K562 (cell line): Measurements from ENCODE around the gene DENND5B. TPM values are rescaled to one million over a fixed set of nuclear protein-coding genes. Genes with fewer than 3 reads are reported as not detected.

Experiments
- ATAC-seq: fragments of 200-7000 bp; cut with Tn5 transposase; 3 replicates; pipeline ENCODE4 v1.9.1; 2020; ENCODE audit warnings: moderate library complexity
- BruUV-seq: library from RNA; stranded (reverse); fragments of 400-500 nt; replicated peaks from 2 replicates; lab custom pipeline; 2021; lab: Mats Ljungman, UMichigan
- CTCF ChIA-PET: fragments of 300-600 bp; formaldehyde crosslinking; extraction: SDS; loops from one replicate; lab custom pipeline; 2021; ENCODE audit warnings: low intra/inter-chr PET ratio; lab: Yijun Ruan, JAX
- POLR2A ChIA-PET: fragments of 300-600, 350-650 bp; sonication (Branson Sonifier 250); formaldehyde crosslinking; extraction: SDS; loops from one replicate; lab custom pipeline; 2021; ENCODE audit warnings: antibody characterized with exemption, inconsistent platforms; lab: Yijun Ruan, JAX
- DNase-seq, 4 experiments: peaks; one replicate each; pipeline versions ENCODE4 v3.0.0 to v3.0.0-alpha.2; 2011 to 2018; ENCODE audit warnings: low spot score in 3 of 4, mixed read lengths in 3 of 4; ENCODE audit errors: extremely low read depth in 1 of 4
- FAIRE-seq: peaks from 2 replicates; lab custom pipeline; 2011; peaks lifted over from hg19 to GRCh38; lab: Jason Lieb, UNC
- H2AFZ ChIP-seq: 2 replicates; pipeline ENCODE4 v1.6.0; 2011; ENCODE audit warnings: low read depth, low read length, control low read depth, inconsistent platforms
- H3K27ac ChIP-seq: fragments of 200-600 bp; 3 replicates; pipeline ENCODE4 v1.8.0; 2011; ENCODE audit warnings: low read depth, mild to moderate bottlenecking, control low read depth, inconsistent platforms, low read length, moderate library complexity, mixed read lengths; ENCODE audit errors: extremely low read depth
- H3K27me3 ChIP-seq, 2 experiments: fragments of 300-600 bp in 1 of 2; 2 replicates in 1 of 2; 3 replicates in 1 of 2; pipeline versions ENCODE4 v1.6.0 to v1.8.0; 2011; ENCODE audit warnings: inconsistent platforms in 2 of 2, low read length in 2 of 2, mild to moderate bottlenecking in 1 of 2, mixed read lengths in 1 of 2, moderate library complexity in 1 of 2; ENCODE audit not compliant: control insufficient read depth in 2 of 2, insufficient read depth in 2 of 2
- H3K36me3 ChIP-seq: fragments of 300-600 bp; 3 replicates; pipeline ENCODE4 v1.8.0; 2011; ENCODE audit warnings: mild to moderate bottlenecking, low read length, inconsistent platforms; ENCODE audit not compliant: control insufficient read depth, insufficient read depth
- H3K4me1 ChIP-seq, 2 experiments: fragments of 200-600 bp in 1 of 2; replicated peaks in 1 of 2; 2 replicates in 1 of 2; 3 replicates in 1 of 2; pipeline versions ENCODE4 v1.5.1 to v1.8.0; 2011; ENCODE audit warnings: inconsistent platforms in 2 of 2, low read length in 2 of 2, mild to moderate bottlenecking in 1 of 2, mixed read lengths in 1 of 2, moderate library complexity in 1 of 2; ENCODE audit not compliant: control insufficient read depth in 2 of 2, insufficient read depth in 2 of 2
- H3K4me2 ChIP-seq: 2 replicates; pipeline ENCODE4 v1.6.1; 2011; ENCODE audit warnings: low read length, control low read depth, inconsistent platforms, mixed read lengths; ENCODE audit not compliant: insufficient read depth
- H3K4me3 ChIP-seq: fragments of 200-600 bp; sonication (generic), shearing (Covaris generic); 2 replicates; pipeline ENCODE4 v1.5.1; 2016; ENCODE audit warnings: control low read depth, inconsistent platforms
- H3K79me2 ChIP-seq: fragments of 200-600 bp; 3 replicates; pipeline ENCODE4 v1.8.0; 2011; ENCODE audit warnings: low read length, inconsistent platforms; ENCODE audit not compliant: control insufficient read depth, insufficient read depth
- H3K9ac ChIP-seq, 2 experiments: 2 replicates each; pipeline versions ENCODE4 v1.6.0 to v1.6.1; 2011; ENCODE audit warnings: low read depth in 2 of 2, low read length in 2 of 2, control low read depth in 1 of 2, inconsistent platforms in 1 of 2, mild to moderate bottlenecking in 1 of 2, mixed read lengths in 1 of 2; ENCODE audit not compliant: insufficient read depth in 1 of 2
- H3K9me1 ChIP-seq: one replicate; pipeline ENCODE4 v1.6.0; 2011; ENCODE audit warnings: inconsistent platforms, mild to moderate bottlenecking, low read length, moderate library complexity; ENCODE audit not compliant: control insufficient read depth, insufficient read depth
- H3K9me3 ChIP-seq: replicated peaks from 2 replicates; pipeline ENCODE4 v1.5.1; 2011; ENCODE audit warnings: low read depth, low read length, inconsistent platforms; ENCODE audit not compliant: control insufficient read depth, insufficient read depth
- H4K20me1 ChIP-seq: replicated peaks from 2 replicates; pipeline ENCODE4 v1.6.1; 2011; ENCODE audit warnings: low read length, inconsistent platforms, mixed read lengths; ENCODE audit not compliant: control insufficient read depth, insufficient read depth
- DACH1 ChIP-seq: fragments of 450-650 bp; IDR thresholded peaks from 2 replicates; pipeline ENCODE4 v1.6.1; 2018; ENCODE audit not compliant: partially characterized antibody
- FOSL1 ChIP-seq: fragments of 200-800 bp; sonication (Bioruptor generic); conservative IDR thresholded peaks from 2 replicates; pipeline ENCODE4 v1.6.1; 2016; ENCODE audit warnings: missing genetic modification characterization, missing compliant biosample characterization
- KDM4B ChIP-seq, 2 experiments: fragments of 450-650 bp in 1 of 2; sonication (generic) in 1 of 2; IDR thresholded peaks; 2 replicates each; pipeline ENCODE4 v1.6.1; 2016 to 2017; ENCODE audit warnings: borderline replicate concordance in 2 of 2, antibody characterized with exemption in 1 of 2, low read depth in 1 of 2, mild to moderate bottlenecking in 1 of 2
- MAFK ChIP-seq: IDR thresholded peaks from 2 replicates; pipeline ENCODE4 v1.6.1; 2011; ENCODE audit warnings: low read length, improper control_type of control experiment
- MAZ ChIP-seq, 2 experiments: fragments of 450-650 bp in 1 of 2; sonication (generic) in 1 of 2; formaldehyde crosslinking; IDR thresholded peaks in 1 of 2; conservative IDR thresholded peaks in 1 of 2; 2 replicates each; pipeline versions ENCODE4 v1.4.0 to v1.5.0; 2020; ENCODE audit warnings: mild to moderate bottlenecking in 1 of 2, missing genetic modification reagents in 1 of 2
- TRIM24 ChIP-seq, 2 experiments: fragments of 450-650 bp; IDR thresholded peaks; 2 replicates each; pipeline ENCODE4 v1.6.1; 2016
- ZNF282 ChIP-seq: sonication (generic); formaldehyde crosslinking; IDR thresholded peaks from 2 replicates; pipeline ENCODE4 v1.8.1; 2023; ENCODE audit warnings: missing genetic modification reagents
- ZNF431 ChIP-seq: sonication (generic); formaldehyde crosslinking; IDR thresholded peaks from 2 replicates; pipeline ENCODE4 v1.8.0; 2022; ENCODE audit warnings: mild to moderate bottlenecking, missing genetic modification reagents
- ZNF518B ChIP-seq: fragments of 250-450 bp; sonication (Bioruptor Pico); IDR thresholded peaks from 2 replicates; pipeline ENCODE4 v1.5.0; 2021; ENCODE audit warnings: mild to moderate bottlenecking, moderate library complexity
- WGBS: fragments of 100-300 bp; shearing (Covaris generic); methylation state at CpG from one replicate; pipeline ENCODE4 v1.1.6; 2016; ENCODE audit warnings: low coverage, mixed read lengths; ENCODE audit not compliant: insufficient coverage; ENCODE audit errors: missing lambda C conversion rate; 5-methylcytosine and 5-hydroxymethylcytosine counted together
- in situ Hi-C: fragments of 300-500 bp; cut with MboI; formaldehyde crosslinking; loops from 4 replicates; pipeline ENCODE4 v1.15.0; 2018; ENCODE audit warnings: inconsistent platforms, mixed read lengths
- intact Hi-C: fragments of 100-400 bp; cut with micrococcal nuclease; formaldehyde crosslinking; loops from 2 replicates; pipeline ENCODE4 v1.14.2; 2022
- polyA plus RNA-seq, 8 experiments: library from polyadenylated mRNA; depleted of rRNA in 4 of 8; stranded (reverse) in 5 of 8; unstranded in 3 of 8; fragments of >200 nt; fragmentation: Nextera tagmentation in 2 of 8; fragmentation: Illumina TruSeq in 1 of 8; extraction: Ambion mirVana in 2 of 8; extraction: Trizol in 1 of 8; gene quantifications; 2 replicates each; pipeline versions ENCODE4 v1.2.1 to v1.2.3, GENCODE V29; 2011 to 2014; ENCODE audit warnings: inconsistent platforms in 1 of 8, missing spikeins in 1 of 8
- total RNA-seq, 7 experiments: library from RNA; depleted of rRNA in 6 of 7; stranded (reverse); fragments of >200 nt in 6 of 7; fragmentation: Illumina TruSeq in 2 of 7; extraction: Trizol in 2 of 7; gene quantifications; 2 replicates each; pipeline versions ENCODE4 v1.2.1 to v1.2.3, GENCODE V29; 2011 to 2021; ENCODE audit warnings: low replicate concordance in 1 of 7

Gene DENND5B
- total and polyA plus RNA-seq, 9 of the 15 experiments (the other 6 are each of a cell fraction or from before 2014, with no cell fraction given): 0.99 to 6.0 (median 3.6) TPM

DNA sequence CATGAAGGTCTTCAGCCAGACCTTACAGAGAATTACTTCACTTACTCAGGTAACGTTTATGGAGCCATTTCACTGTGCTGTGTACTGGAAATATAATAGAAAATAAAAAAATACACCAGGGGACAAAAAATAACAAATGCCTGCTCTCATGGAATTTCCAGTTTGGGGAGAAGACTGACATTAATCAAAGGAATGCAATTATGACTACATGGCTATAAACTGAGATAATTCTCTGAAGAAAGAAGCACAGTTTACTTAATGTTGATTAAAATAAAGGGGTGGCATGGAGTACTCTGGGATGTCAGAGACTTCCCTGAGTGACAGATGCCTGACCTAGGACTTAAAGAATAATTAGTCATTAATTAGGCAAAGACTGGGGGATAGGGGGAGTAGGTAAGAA lies 59.0 kb downstream of the DENND5B start:
- WGBS: 0% methylated on average over 1 of the region's 1 CpG
- no TSS peak for BruUV-seq
- intact Hi-C loops (loop anchor here (10.0 kb wide), 1 partner anchor 103 kb away; no protein-coding TSS in a partner anchor), in situ Hi-C loops (no loop called here)
- no peaks in the 10 kb centered on the region for H4K20me1 ChIP-seq
- POLR2A ChIA-PET: no interaction called here
- H3K9me1 ChIP-seq: no peaks in the 10 kb centered on the region
- no peaks in the 10 kb centered on the region for H3K9me3 ChIP-seq
- H3K9ac ChIP-seq: no peak overlapping the region
- no peak for ATAC-seq
- H3K36me3 ChIP-seq: no peaks in the 10 kb centered on the region
- no peak overlapping the region for H3K4me2 ChIP-seq
- no peak overlapping the region for H3K4me3 ChIP-seq
- CTCF ChIA-PET: no interaction called here
- H3K79me2 ChIP-seq: no peaks in the 10 kb centered on the region
- H3K27me3 ChIP-seq: peaks cover 5 to 10% of the 10 kb centered on the region in 2 experiments; a peak in 4 of 5 replicates
- no peak overlapping the region for H3K27ac ChIP-seq
- DNase-seq: no peak
- no peaks in the 10 kb centered on the region for H3K4me1 ChIP-seq
- no peak for FAIRE-seq
- no peak overlapping the region for H2AFZ ChIP-seq
- TF ChIP-seq ZNF282 (CRISPR knock-in tag) (no peak), MAFK (no peak), KDM4B (IDR thresholded peaks at IDR 0.05; ENCODE audit: borderline replicate concordance in 2 of 2, low read depth in 1 of 2) (no peak), DACH1 (no peak), MAZ (CRISPR knock-in tag; conservative IDR thresholded peaks at IDR 0.05 in 1 of 2, IDR thresholded peaks at IDR 0.05 in 1 of 2) (no peak), TRIM24 (IDR thresholded peaks at IDR 0.05) (no peak), ZNF518B (CRISPR knock-in tag) (no peak), FOSL1 (no peak), ZNF431 (CRISPR knock-in tag) (no peak)
